Activated T-helper 17 cell treated with anti-CD3 and anti-CD28 coated beads, Interleukin-2, amount 50 U/mL, for 72 hours (primary cell): ENCODE data around the gene IFT43. TPM values are rescaled to one million over a fixed set of nuclear protein-coding genes. Genes with fewer than 3 reads are reported as not detected.

Source experiments
- ATAC-seq: fragments of 150-1000 bp; cut with Tn5 transposase; replicated peaks from 2 replicates; pipeline ENCODE4 v1.10.0; 2021; ENCODE audit warnings: mild to moderate bottlenecking, moderate library complexity
- H3K27ac Mint-ChIP-seq: one replicate; pipeline ENCODE4 v1.8.0; 2022; ENCODE audit warnings: mixed read lengths
- H3K27me3 Mint-ChIP-seq: one replicate; pipeline ENCODE4 v1.8.0; 2022; ENCODE audit warnings: mixed read lengths
- H3K36me3 Mint-ChIP-seq: one replicate; pipeline ENCODE4 v1.8.0; 2022; ENCODE audit warnings: low read depth, mild to moderate bottlenecking, mixed read lengths
- H3K4me1 Mint-ChIP-seq: one replicate; pipeline ENCODE4 v1.8.0; 2022; ENCODE audit warnings: mixed read lengths
- H3K4me3 Mint-ChIP-seq: one replicate; pipeline ENCODE4 v1.8.0; 2022; ENCODE audit warnings: mild to moderate bottlenecking, mixed read lengths
- H3K9me3 Mint-ChIP-seq: one replicate; pipeline ENCODE4 v1.8.0; 2022; ENCODE audit warnings: mixed read lengths
- total RNA-seq, 2 donors: library from RNA; stranded (reverse); gene quantifications; one replicate each; pipeline ENCODE4 v1.2.3, GENCODE V29; 2022

IFT43 gene
- total RNA-seq, 2 donors from 2014 or later = 5.7 to 7.2 TPM

- Mint-ChIP-seq H3K27ac (no peak overlapping the region), H3K4me3 (no peak overlapping the region), H3K36me3 (peaks cover 75% of the 10 kb centered on the region), H3K27me3 (no peaks in the 10 kb centered on the region), H3K4me1 (no peaks in the 10 kb centered on the region), H3K9me3 (peaks cover 11% of the 10 kb centered on the region)
- ATAC-seq = no peak
These were observed 30.1 kb downstream of the IFT43 start for GRCh38 chr14:76015668-76016067.

- Mint-ChIP-seq H3K4me1 (no peaks in the 10 kb centered on the region), H3K9me3 (peaks cover 11% of the 10 kb centered on the region), H3K27me3 (no peaks in the 10 kb centered on the region), H3K27ac (no peak overlapping the region), H3K36me3 (peaks cover 61% of the 10 kb centered on the region), H3K4me3 (no peak overlapping the region)
- ATAC-seq = no peak
These were observed 34.1 kb downstream of the IFT43 start for GRCh38 chr14:76019676-76020075.

GRCh38 chr14:76022991-76023390 is 37.4 kb downstream of the IFT43 start:
- Mint-ChIP-seq H3K36me3 (peaks cover 39% of the 10 kb centered on the region), H3K27me3 (no peaks in the 10 kb centered on the region), H3K4me3 (no peak overlapping the region), H3K9me3 (peaks cover 8% of the 10 kb centered on the region), H3K27ac (no peak overlapping the region), H3K4me1 (no peaks in the 10 kb centered on the region)
- ATAC-seq = no peak

GRCh38 chr14:76023757-76024156 is 38.2 kb downstream of the IFT43 start:
- Mint-ChIP-seq H3K9me3 (peaks cover 8% of the 10 kb centered on the region), H3K27me3 (no peaks in the 10 kb centered on the region), H3K27ac (no peak overlapping the region), H3K4me1 (no peaks in the 10 kb centered on the region), H3K36me3 (peaks cover 31% of the 10 kb centered on the region), H3K4me3 (no peak overlapping the region)
- no peak for ATAC-seq

- no peaks in the 10 kb centered on the region for H3K27me3 Mint-ChIP-seq
- H3K36me3 Mint-ChIP-seq = peaks cover 28% of the 10 kb centered on the region
- no peak overlapping the region for H3K4me3 Mint-ChIP-seq
- no peak overlapping the region for H3K27ac Mint-ChIP-seq
- H3K9me3 Mint-ChIP-seq = peaks cover 5% of the 10 kb centered on the region
- no peaks in the 10 kb centered on the region for H3K4me1 Mint-ChIP-seq
- no peak for ATAC-seq
These were observed 38.8 kb downstream of the IFT43 start for GRCh38 chr14:76024211-76024907.

- no peak overlapping the region for H3K4me3 Mint-ChIP-seq
- no peaks in the 10 kb centered on the region for H3K4me1 Mint-ChIP-seq
- no peaks in the 10 kb centered on the region for H3K36me3 Mint-ChIP-seq
- no peak for ATAC-seq
- no peak overlapping the region for H3K27ac Mint-ChIP-seq
- no peaks in the 10 kb centered on the region for H3K9me3 Mint-ChIP-seq
- H3K27me3 Mint-ChIP-seq = no peaks in the 10 kb centered on the region
These were observed 49.0 kb downstream of the IFT43 start for GRCh38 chr14:76034566-76034965.

GRCh38 chr14:76040704-76041103 is 55.1 kb downstream of the IFT43 start:
- Mint-ChIP-seq H3K27ac (no peak overlapping the region), H3K36me3 (no peaks in the 10 kb centered on the region), H3K9me3 (no peaks in the 10 kb centered on the region), H3K4me3 (no peak overlapping the region), H3K27me3 (no peaks in the 10 kb centered on the region), H3K4me1 (no peaks in the 10 kb centered on the region)
- no peak for ATAC-seq

- Mint-ChIP-seq H3K36me3 (no peaks in the 10 kb centered on the region), H3K4me3 (no peak overlapping the region), H3K9me3 (no peaks in the 10 kb centered on the region), H3K4me1 (no peaks in the 10 kb centered on the region), H3K27ac (no peak overlapping the region), H3K27me3 (no peaks in the 10 kb centered on the region)
- ATAC-seq = no peak
These were observed 60.2 kb downstream of the IFT43 start for GRCh38 chr14:76045773-76046172.

GRCh38 chr14:76050250-76050649 is 64.7 kb downstream of the IFT43 start:
- no peaks in the 10 kb centered on the region for H3K36me3 Mint-ChIP-seq
- H3K4me3 Mint-ChIP-seq = no peak overlapping the region
- H3K9me3 Mint-ChIP-seq = no peaks in the 10 kb centered on the region
- ATAC-seq = no peak
- H3K27ac Mint-ChIP-seq = no peak overlapping the region
- H3K27me3 Mint-ChIP-seq = no peaks in the 10 kb centered on the region
- H3K4me1 Mint-ChIP-seq = no peaks in the 10 kb centered on the region

GRCh38 chr14:76050797-76051392 is 65.3 kb downstream of the IFT43 start:
- peak; percentile 39 for ATAC-seq

GRCh38 chr14:76051717-76052465 is 66.3 kb downstream of the IFT43 start:
- no peak for ATAC-seq
- Mint-ChIP-seq H3K4me3 (no peak overlapping the region), H3K36me3 (no peaks in the 10 kb centered on the region), H3K27me3 (no peaks in the 10 kb centered on the region), H3K4me1 (no peaks in the 10 kb centered on the region), H3K9me3 (no peaks in the 10 kb centered on the region), H3K27ac (no peak overlapping the region)

More at GRCh38 chr14:76050797-76051392, 65.3 kb downstream of the IFT43 start:
- Mint-ChIP-seq H3K4me1 (no peaks in the 10 kb centered on the region), H3K27me3 (no peaks in the 10 kb centered on the region), H3K9me3 (no peaks in the 10 kb centered on the region), H3K27ac (no peak overlapping the region), H3K36me3 (no peaks in the 10 kb centered on the region), H3K4me3 (no peak overlapping the region)

GRCh38 chr14:76053572-76054355 is 68.2 kb downstream of the IFT43 start:
- H3K4me1 Mint-ChIP-seq = no peaks in the 10 kb centered on the region
- no peaks in the 10 kb centered on the region for H3K9me3 Mint-ChIP-seq
- H3K27me3 Mint-ChIP-seq = no peaks in the 10 kb centered on the region
- no peak overlapping the region for H3K4me3 Mint-ChIP-seq
- ATAC-seq = no peak
- no peaks in the 10 kb centered on the region for H3K36me3 Mint-ChIP-seq
- H3K27ac Mint-ChIP-seq = no peak overlapping the region

GRCh38 chr14:76055330-76055729 is 69.8 kb downstream of the IFT43 start:
- ATAC-seq = no peak
- no peaks in the 10 kb centered on the region for H3K27me3 Mint-ChIP-seq
- no peaks in the 10 kb centered on the region for H3K4me1 Mint-ChIP-seq
- H3K36me3 Mint-ChIP-seq = peaks cover 5% of the 10 kb centered on the region
- no peak overlapping the region for H3K4me3 Mint-ChIP-seq
- no peak overlapping the region for H3K27ac Mint-ChIP-seq
- no peaks in the 10 kb centered on the region for H3K9me3 Mint-ChIP-seq

- no peak for ATAC-seq
- H3K9me3 Mint-ChIP-seq = no peaks in the 10 kb centered on the region
- no peaks in the 10 kb centered on the region for H3K27me3 Mint-ChIP-seq
- peaks cover 5% of the 10 kb centered on the region for H3K36me3 Mint-ChIP-seq
- H3K4me1 Mint-ChIP-seq = no peaks in the 10 kb centered on the region
- H3K4me3 Mint-ChIP-seq = no peak overlapping the region
- no peak overlapping the region for H3K27ac Mint-ChIP-seq
These were observed 70.6 kb downstream of the IFT43 start for GRCh38 chr14:76056128-76056527.
